ENCODE measurements around the gene ADGRL2.
"Not testable (repeated sequence)": the region's sequence is repeated elsewhere in the genome, so short reads cannot be mapped to it uniquely, and the experiment has no call there.

ADGRL2 gene

GRCh38 chr1:81851217-81851616 lies 50.5 kb downstream of the ADGRL2 start:
- Mint-ChIP-seq H3K4me3 (no peak overlapping the region), H3K4me1 (no peaks in the 10 kb centered on the region), H3K36me3 (no peaks in the 10 kb centered on the region), H3K9me3 (peaks cover 2% of the 10 kb centered on the region), H3K27ac (no peak overlapping the region), H3K27me3 (no peaks in the 10 kb centered on the region)
- no peak for ATAC-seq

GRCh38 chr1:81852961-81853360 lies 52.2 kb downstream of the ADGRL2 start:
- ATAC-seq = no peak
- no peaks in the 10 kb centered on the region for H3K27me3 Mint-ChIP-seq
- no peaks in the 10 kb centered on the region for H3K4me1 Mint-ChIP-seq
- no peaks in the 10 kb centered on the region for H3K36me3 Mint-ChIP-seq
- H3K9me3 Mint-ChIP-seq = peaks cover 2% of the 10 kb centered on the region
- H3K27ac Mint-ChIP-seq = no peak overlapping the region
- no peak overlapping the region for H3K4me3 Mint-ChIP-seq

GRCh38 chr1:81867235-81867634 lies 66.5 kb downstream of the ADGRL2 start:
- H3K9me3 Mint-ChIP-seq = no peaks in the 10 kb centered on the region
- no peaks in the 10 kb centered on the region for H3K4me1 Mint-ChIP-seq
- no peaks in the 10 kb centered on the region for H3K27me3 Mint-ChIP-seq
- no peak overlapping the region for H3K27ac Mint-ChIP-seq
- H3K36me3 Mint-ChIP-seq = no peaks in the 10 kb centered on the region
- no peak overlapping the region for H3K4me3 Mint-ChIP-seq
- ATAC-seq = no peak

GRCh38 chr1:81869307-81869706 lies 68.6 kb downstream of the ADGRL2 start:
- no peak for ATAC-seq
- Mint-ChIP-seq H3K4me1 (no peaks in the 10 kb centered on the region), H3K27me3 (no peaks in the 10 kb centered on the region), H3K27ac (no peak overlapping the region), H3K36me3 (no peaks in the 10 kb centered on the region), H3K4me3 (no peak overlapping the region), H3K9me3 (no peaks in the 10 kb centered on the region)

- H3K36me3 Mint-ChIP-seq, ATAC-seq, H3K27me3 Mint-ChIP-seq, H3K4me3 Mint-ChIP-seq, H3K4me1 Mint-ChIP-seq, H3K9me3 Mint-ChIP-seq, H3K27ac Mint-ChIP-seq: not testable (repeated sequence)
Measured at GRCh38 chr1:81871091-81871490, 70.4 kb downstream of the ADGRL2 start.

GRCh38 chr1:81873946-81874345 lies 73.2 kb downstream of the ADGRL2 start:
- Mint-ChIP-seq H3K4me1 (no peaks in the 10 kb centered on the region), H3K27me3 (no peaks in the 10 kb centered on the region), H3K36me3 (no peaks in the 10 kb centered on the region), H3K27ac (no peak overlapping the region), H3K4me3 (no peak overlapping the region), H3K9me3 (no peaks in the 10 kb centered on the region)
- no peak for ATAC-seq

GRCh38 chr1:81874461-81874860 lies 73.7 kb downstream of the ADGRL2 start:
- Mint-ChIP-seq H3K36me3 (no peaks in the 10 kb centered on the region), H3K27me3 (no peaks in the 10 kb centered on the region), H3K27ac (no peak overlapping the region), H3K4me1 (no peaks in the 10 kb centered on the region), H3K9me3 (no peaks in the 10 kb centered on the region), H3K4me3 (no peak overlapping the region)
- ATAC-seq = no peak

- Mint-ChIP-seq H3K4me3 (no peak overlapping the region), H3K4me1 (no peaks in the 10 kb centered on the region), H3K27me3 (no peaks in the 10 kb centered on the region), H3K9me3 (no peaks in the 10 kb centered on the region), H3K27ac (no peak overlapping the region), H3K36me3 (no peaks in the 10 kb centered on the region)
- ATAC-seq = no peak
Measured at GRCh38 chr1:81874940-81875339, 74.2 kb downstream of the ADGRL2 start.

- H3K4me3 Mint-ChIP-seq = no peak overlapping the region
- no peaks in the 10 kb centered on the region for H3K27me3 Mint-ChIP-seq
- no peaks in the 10 kb centered on the region for H3K9me3 Mint-ChIP-seq
- no peak overlapping the region for H3K27ac Mint-ChIP-seq
- no peaks in the 10 kb centered on the region for H3K4me1 Mint-ChIP-seq
- no peaks in the 10 kb centered on the region for H3K36me3 Mint-ChIP-seq
- ATAC-seq = no peak
Measured at GRCh38 chr1:81876901-81877733, 76.4 kb downstream of the ADGRL2 start.

- ATAC-seq = no peak
- H3K27me3 Mint-ChIP-seq = no peaks in the 10 kb centered on the region
- H3K4me1 Mint-ChIP-seq = no peaks in the 10 kb centered on the region
- no peaks in the 10 kb centered on the region for H3K36me3 Mint-ChIP-seq
- no peak overlapping the region for H3K4me3 Mint-ChIP-seq
- H3K9me3 Mint-ChIP-seq = no peaks in the 10 kb centered on the region
- no peak overlapping the region for H3K27ac Mint-ChIP-seq
Measured at GRCh38 chr1:81877940-81878339, 77.2 kb downstream of the ADGRL2 start.

- Mint-ChIP-seq H3K27ac (no peak overlapping the region), H3K4me3 (no peak overlapping the region), H3K27me3 (no peaks in the 10 kb centered on the region), H3K9me3 (no peaks in the 10 kb centered on the region), H3K36me3 (no peaks in the 10 kb centered on the region), H3K4me1 (no peaks in the 10 kb centered on the region)
- ATAC-seq = no peak
Measured at GRCh38 chr1:81878538-81878937, 77.8 kb downstream of the ADGRL2 start.

- Mint-ChIP-seq H3K27me3 (no peaks in the 10 kb centered on the region), H3K27ac (no peak overlapping the region)
- no peak for ATAC-seq
Measured at GRCh38 chr1:81880781-81881180, 80.0 kb downstream of the ADGRL2 start.

GRCh38 chr1:81885291-81885690 lies 84.6 kb downstream of the ADGRL2 start:
- H3K9me3 Mint-ChIP-seq = no peaks in the 10 kb centered on the region
- no peaks in the 10 kb centered on the region for H3K4me1 Mint-ChIP-seq
- H3K27ac Mint-ChIP-seq = no peak overlapping the region
- no peaks in the 10 kb centered on the region for H3K27me3 Mint-ChIP-seq
- H3K4me3 Mint-ChIP-seq = no peak overlapping the region
- ATAC-seq = no peak
- no peaks in the 10 kb centered on the region for H3K36me3 Mint-ChIP-seq

More at GRCh38 chr1:81880781-81881180, 80.0 kb downstream of the ADGRL2 start:
- no peaks in the 10 kb centered on the region for H3K9me3 Mint-ChIP-seq
- no peak overlapping the region for H3K4me3 Mint-ChIP-seq
- no peaks in the 10 kb centered on the region for H3K36me3 Mint-ChIP-seq
- no peaks in the 10 kb centered on the region for H3K4me1 Mint-ChIP-seq

GRCh38 chr1:81886292-81886691 lies 85.6 kb downstream of the ADGRL2 start:
- H3K27ac Mint-ChIP-seq, H3K27me3 Mint-ChIP-seq, H3K9me3 Mint-ChIP-seq, H3K4me1 Mint-ChIP-seq, H3K4me3 Mint-ChIP-seq, H3K36me3 Mint-ChIP-seq, ATAC-seq: not testable (repeated sequence)

- H3K9me3 Mint-ChIP-seq = no peaks in the 10 kb centered on the region
- H3K4me3 Mint-ChIP-seq = no peak overlapping the region
- ATAC-seq = no peak
- H3K27me3 Mint-ChIP-seq = no peaks in the 10 kb centered on the region
- H3K27ac Mint-ChIP-seq = no peak overlapping the region
- no peaks in the 10 kb centered on the region for H3K36me3 Mint-ChIP-seq
- no peaks in the 10 kb centered on the region for H3K4me1 Mint-ChIP-seq
Measured at GRCh38 chr1:81887421-81888144, 86.8 kb downstream of the ADGRL2 start.

- peak; percentile 20 for ATAC-seq
- H3K36me3 Mint-ChIP-seq = no peaks in the 10 kb centered on the region
- no peaks in the 10 kb centered on the region for H3K4me1 Mint-ChIP-seq
- H3K4me3 Mint-ChIP-seq = no peak overlapping the region
- H3K27me3 Mint-ChIP-seq = no peaks in the 10 kb centered on the region
- H3K27ac Mint-ChIP-seq = no peak overlapping the region
- H3K9me3 Mint-ChIP-seq = no peaks in the 10 kb centered on the region
Measured at GRCh38 chr1:81889166-81889565, 88.4 kb downstream of the ADGRL2 start.
